SK-N-SH (cell line): ENCODE data around the gene AXIN1. TPM values are rescaled to one million over a fixed set of nuclear protein-coding genes. Genes with fewer than 3 reads are reported as not detected.

Experiments
- CTCF ChIA-PET: fragments of 300-600, 350-600 bp; formaldehyde crosslinking; extraction: SDS; loops from one replicate; lab custom pipeline; 2021; lab: Yijun Ruan, JAX
- POLR2A ChIA-PET: fragments of 350-600 bp; sonication (Branson Sonifier 250); formaldehyde crosslinking; extraction: SDS; loops from one replicate; lab custom pipeline; 2020; ENCODE audit warnings: antibody characterized with exemption, inconsistent platforms; lab: Yijun Ruan, JAX
- DNase-seq: peaks from one replicate; pipeline ENCODE4 v3.0.0; 2012
- H2AFZ ChIP-seq: fragments of 200-600 bp; sonication (generic); 2 replicates; pipeline ENCODE4 v1.8.1; 2016; ENCODE audit warnings: antibody characterized with exemption, mild to moderate bottlenecking, low read depth
- H3F3A ChIP-seq: fragments of 200-600 bp; sonication (generic); replicated peaks from 2 replicates; pipeline ENCODE3; 2016; ENCODE audit warnings: antibody characterized with exemption, mild to moderate bottlenecking; ENCODE audit not compliant: insufficient read depth
- H3K27ac ChIP-seq, 2 experiments: fragments of 200-500 bp in 1 of 2; fragments of 200-600 bp in 1 of 2; sonication (Bioruptor generic) in 1 of 2; sonication (generic), shearing (Covaris generic) in 1 of 2; 2 replicates each; pipeline versions ENCODE4 v1.5.1 to v1.6.1; 2014 to 2016; ENCODE audit warnings: low read depth in 2 of 2, inconsistent platforms in 1 of 2, low read length in 1 of 2, mild to moderate bottlenecking in 1 of 2, mixed read lengths in 1 of 2
- H3K27me3 ChIP-seq: fragments of 200-600 bp; sonication (generic), shearing (Covaris generic); 2 replicates; pipeline ENCODE4 v1.6.1; 2016; ENCODE audit warnings: mixed run types; ENCODE audit not compliant: insufficient read depth
- H3K36me3 ChIP-seq, 2 experiments: fragments of 200-500 bp in 1 of 2; fragments of 200-600 bp in 1 of 2; sonication (Bioruptor generic) in 1 of 2; sonication (generic) in 1 of 2; replicated peaks in 1 of 2; 2 replicates each; pipeline versions ENCODE3 to v1.5.1; 2014 to 2016; ENCODE audit warnings: low read length in 1 of 2, mild to moderate bottlenecking in 1 of 2; ENCODE audit not compliant: insufficient read depth in 2 of 2, control insufficient read depth in 1 of 2
- H3K4me1 ChIP-seq, 2 experiments: fragments of 200-500 bp in 1 of 2; fragments of 200-600 bp in 1 of 2; sonication (Bioruptor generic) in 1 of 2; sonication (generic), shearing (Covaris generic) in 1 of 2; 2 replicates each; pipeline versions ENCODE4 v1.5.1 to v1.6.1; 2014 to 2016; ENCODE audit warnings: low read depth in 1 of 2, low read length in 1 of 2, mixed run types in 1 of 2; ENCODE audit not compliant: insufficient read depth in 2 of 2, control insufficient read depth in 1 of 2
- H3K4me2 ChIP-seq: fragments of 200-600 bp; sonication (generic), shearing (Covaris generic); 2 replicates; pipeline ENCODE4 v1.6.1; 2017; ENCODE audit warnings: mixed run types
- H3K4me3 ChIP-seq, 2 experiments: fragments of 200-500 bp in 1 of 2; fragments of 200-600 bp in 1 of 2; sonication (Bioruptor generic) in 1 of 2; sonication (generic), shearing (Covaris generic) in 1 of 2; 2 replicates each; pipeline versions ENCODE4 v1.5.1 to v1.8.1; 2014 to 2016; ENCODE audit warnings: low read depth in 2 of 2, inconsistent platforms in 1 of 2, low read length in 1 of 2, mild to moderate bottlenecking in 1 of 2, mixed read lengths in 1 of 2, moderate library complexity in 1 of 2
- H3K79me2 ChIP-seq: fragments of 200-600 bp; sonication (generic); 2 replicates; pipeline ENCODE4 v1.8.1; 2017; ENCODE audit warnings: mild to moderate bottlenecking; ENCODE audit not compliant: insufficient read depth
- H3K9ac ChIP-seq: fragments of 200-600 bp; sonication (generic); 2 replicates; pipeline ENCODE4 v1.6.1; 2017; ENCODE audit warnings: mixed run types
- H3K9me2 ChIP-seq: fragments of 200-600 bp; sonication (generic); 2 replicates; pipeline ENCODE4 v1.6.1; 2017; ENCODE audit warnings: mixed run types
- H3K9me3 ChIP-seq: fragments of 200-600 bp; sonication (generic); 2 replicates; pipeline ENCODE4 v1.6.1; 2017; ENCODE audit warnings: mixed run types, mild to moderate bottlenecking, moderate library complexity
- H4K20me1 ChIP-seq: fragments of 200-600 bp; sonication (generic); 2 replicates; pipeline ENCODE4 v1.6.1; 2017; ENCODE audit warnings: mild to moderate bottlenecking, mixed run types; ENCODE audit not compliant: insufficient read depth
- EZH2phosphoT487 ChIP-seq: fragments of 200-600 bp; sonication (generic); IDR thresholded peaks from 2 replicates; pipeline ENCODE4 v1.6.1; 2017; ENCODE audit warnings: low read depth, mixed run types, mild to moderate bottlenecking, antibody characterized with exemption, moderate library complexity, borderline replicate concordance
- IRF3 ChIP-seq: fragments of 150-350 bp; IDR thresholded peaks from 2 replicates; pipeline ENCODE4 v1.6.1; 2016; ENCODE audit warnings: mild to moderate bottlenecking, low read depth, low read length
- JUND ChIP-seq: IDR thresholded peaks from 2 replicates; pipeline ENCODE4 v1.4.0; 2012
- MAX ChIP-seq: IDR thresholded peaks from 2 replicates; pipeline ENCODE4 v1.4.0; 2012; ENCODE audit warnings: low read depth
- MEF2A ChIP-seq: IDR thresholded peaks from 2 replicates; pipeline ENCODE4 v1.4.0; 2012; ENCODE audit warnings: low read depth, borderline replicate concordance
- SMC3 ChIP-seq: IDR thresholded peaks from 2 replicates; pipeline ENCODE4 v1.6.1; 2012; ENCODE audit warnings: low read depth, low read length, improper control_type of control experiment
- TCF12 ChIP-seq: IDR thresholded peaks from 2 replicates; pipeline ENCODE4 v1.4.0; 2012
- WGBS: methylation state at CpG from one replicate; pipeline ENCODE4 v1.1.6; 2017; ENCODE audit warnings: low lambda C conversion rate; 5-methylcytosine and 5-hydroxymethylcytosine counted together
- polyA plus RNA-seq, 3 experiments: library from polyadenylated mRNA; depleted of rRNA; stranded (reverse); fragments of >200 nt; gene quantifications; 2 replicates each; pipeline ENCODE4 v1.2.3, GENCODE V29; 2012
- TF ChIP-seq, protein P1 (sequence below): IDR thresholded peaks from 2 replicates; pipeline ENCODE4 v1.4.0; 2012; ENCODE audit warnings: low read depth, borderline replicate concordance
- TF ChIP-seq, protein P2 (sequence below): fragments of 200-600 bp; sonication (generic); IDR thresholded peaks from 2 replicates; pipeline ENCODE4 v1.6.1; 2017; ENCODE audit warnings: antibody characterized with exemption, mild to moderate bottlenecking, moderate library complexity
- TF ChIP-seq, protein P3 (sequence below): IDR thresholded peaks from 2 replicates; pipeline ENCODE4 v1.6.1; 2012; ENCODE audit warnings: mild to moderate bottlenecking, low read depth, low read length, moderate library complexity

Gene AXIN1
- polyA plus RNA-seq, 1 of the 3 experiments (the other 2 are of a cell fraction), result 19.9 TPM

DNA sequence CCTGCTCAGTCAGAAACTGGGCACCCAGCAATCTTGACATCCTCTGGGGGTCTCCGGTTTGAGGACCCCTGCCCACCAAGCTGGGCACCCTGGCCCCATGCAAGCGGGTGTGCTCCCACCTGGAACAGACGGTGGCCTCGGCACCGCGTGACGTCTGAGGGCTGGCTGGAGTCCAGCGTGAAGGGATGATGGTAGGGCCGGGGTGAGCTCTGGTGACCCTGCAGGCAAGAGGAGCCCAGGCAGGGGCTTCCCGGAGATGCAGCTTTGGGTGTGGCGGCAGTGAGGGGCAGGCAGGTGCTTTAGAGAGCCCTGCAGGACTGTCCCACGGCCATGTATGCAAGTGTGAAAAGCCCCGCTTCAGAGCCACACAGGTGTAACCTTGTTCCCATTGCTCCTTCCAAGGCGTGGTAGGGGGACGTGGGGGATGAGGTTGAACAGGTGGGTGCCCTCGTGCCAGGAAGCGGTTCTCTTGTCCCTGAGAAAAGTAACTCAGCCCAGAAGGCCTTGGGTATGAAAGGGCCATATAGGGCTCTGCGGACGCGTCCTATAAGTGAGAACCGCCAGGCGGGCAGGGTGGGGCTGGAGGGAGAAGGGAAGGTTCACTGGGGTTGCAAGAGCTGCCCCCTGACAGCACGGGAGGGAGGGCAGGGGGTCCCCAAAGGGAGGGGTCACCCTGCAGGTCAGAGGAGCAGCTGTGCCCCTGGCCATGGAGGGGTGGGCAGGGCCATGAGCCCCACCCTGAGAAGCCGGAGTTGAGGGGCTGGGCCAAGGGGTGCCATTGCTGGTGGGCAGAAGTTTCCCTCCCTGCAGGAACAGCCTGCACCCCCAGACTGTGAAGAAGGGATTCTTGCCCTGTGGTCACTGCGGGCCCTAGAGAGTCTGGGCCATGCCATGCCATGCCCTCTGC, 86.0 kb downstream of the AXIN1 start:
- Histone ChIP-seq H3K27me3 (no peaks in the 10 kb centered on the region), H3K9ac (no peak overlapping the region), H3K4me1 (peaks cover 0 to 8% of the 10 kb centered on the region in 2 experiments; a peak in 1 of 4 replicates), H3K4me3 (no peak overlapping the region), H3K27ac (no peak overlapping the region), H3K9me3 (no peaks in the 10 kb centered on the region), H3K4me2 (no peak overlapping the region), H4K20me1 (no peaks in the 10 kb centered on the region), H3K9me2 (no peaks in the 10 kb centered on the region), H3K79me2 (no peaks in the 10 kb centered on the region), H3K36me3 (peaks cover 0 to 29% of the 10 kb centered on the region in 2 experiments), H3F3A (no peaks in the 10 kb centered on the region), H2AFZ (no peak overlapping the region)
- DNase-seq, result peak; percentile 29
- ChIA-PET POLR2A (no interaction called here), CTCF (no interaction called here)
- TF ChIP-seq, protein P1, sequence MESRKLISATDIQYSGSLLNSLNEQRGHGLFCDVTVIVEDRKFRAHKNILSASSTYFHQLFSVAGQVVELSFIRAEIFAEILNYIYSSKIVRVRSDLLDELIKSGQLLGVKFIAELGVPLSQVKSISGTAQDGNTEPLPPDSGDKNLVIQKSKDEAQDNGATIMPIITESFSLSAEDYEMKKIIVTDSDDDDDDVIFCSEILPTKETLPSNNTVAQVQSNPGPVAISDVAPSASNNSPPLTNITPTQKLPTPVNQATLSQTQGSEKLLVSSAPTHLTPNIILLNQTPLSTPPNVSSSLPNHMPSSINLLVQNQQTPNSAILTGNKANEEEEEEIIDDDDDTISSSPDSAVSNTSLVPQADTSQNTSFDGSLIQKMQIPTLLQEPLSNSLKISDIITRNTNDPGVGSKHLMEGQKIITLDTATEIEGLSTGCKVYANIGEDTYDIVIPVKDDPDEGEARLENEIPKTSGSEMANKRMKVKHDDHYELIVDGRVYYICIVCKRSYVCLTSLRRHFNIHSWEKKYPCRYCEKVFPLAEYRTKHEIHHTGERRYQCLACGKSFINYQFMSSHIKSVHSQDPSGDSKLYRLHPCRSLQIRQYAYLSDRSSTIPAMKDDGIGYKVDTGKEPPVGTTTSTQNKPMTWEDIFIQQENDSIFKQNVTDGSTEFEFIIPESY, result no peak
- TF ChIP-seq TCF12 (no peak), MAX (no peak), IRF3 (no peak), MEF2A (no peak)
- 78% methylated on average over 16 of the region's 25 CpGs for WGBS

DNA sequence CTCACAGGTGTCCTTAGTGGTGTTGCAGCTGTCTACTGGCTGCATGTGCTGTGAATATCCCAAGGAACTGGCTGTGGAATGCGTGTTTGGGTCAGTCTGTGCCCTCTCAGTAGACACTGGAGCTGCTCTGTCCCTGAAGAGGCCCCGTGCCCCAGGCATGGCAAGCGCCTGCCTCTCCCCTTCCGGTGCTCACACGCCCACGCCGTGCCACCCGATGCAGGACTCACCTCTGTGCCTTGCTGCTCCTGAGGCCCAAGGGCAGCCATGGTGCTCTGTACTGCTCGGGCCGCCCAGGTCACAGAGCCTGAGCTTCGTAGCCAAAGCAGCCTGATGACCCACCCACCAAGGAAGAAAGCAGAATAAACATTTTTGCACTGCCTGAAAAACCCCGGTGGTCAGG, 86.8 kb downstream of the AXIN1 start:
- Histone ChIP-seq H3F3A (no peaks in the 10 kb centered on the region), H2AFZ (no peak overlapping the region)

More for the DNA sequence above, 86.8 kb downstream of the AXIN1 start:
- Histone ChIP-seq H3K79me2 (no peaks in the 10 kb centered on the region), H3K9me3 (no peaks in the 10 kb centered on the region), H3K4me1 (peaks cover 0 to 8% of the 10 kb centered on the region in 2 experiments; a peak in 1 of 4 replicates), H4K20me1 (no peaks in the 10 kb centered on the region), H3K27me3 (no peaks in the 10 kb centered on the region), H3K27ac (no peak overlapping the region), H3K9ac (no peak overlapping the region), H3K9me2 (no peaks in the 10 kb centered on the region), H3K4me2 (no peak overlapping the region), H3K36me3 (peaks cover 0 to 35% of the 10 kb centered on the region in 2 experiments), H3K4me3 (no peak overlapping the region)
- 59% methylated on average over 3 of the region's 12 CpGs for WGBS
- no peak for TF ChIP-seq SMC3
- TF ChIP-seq EZH2phosphoT487, result no peak
- TF ChIP-seq, protein P2, sequence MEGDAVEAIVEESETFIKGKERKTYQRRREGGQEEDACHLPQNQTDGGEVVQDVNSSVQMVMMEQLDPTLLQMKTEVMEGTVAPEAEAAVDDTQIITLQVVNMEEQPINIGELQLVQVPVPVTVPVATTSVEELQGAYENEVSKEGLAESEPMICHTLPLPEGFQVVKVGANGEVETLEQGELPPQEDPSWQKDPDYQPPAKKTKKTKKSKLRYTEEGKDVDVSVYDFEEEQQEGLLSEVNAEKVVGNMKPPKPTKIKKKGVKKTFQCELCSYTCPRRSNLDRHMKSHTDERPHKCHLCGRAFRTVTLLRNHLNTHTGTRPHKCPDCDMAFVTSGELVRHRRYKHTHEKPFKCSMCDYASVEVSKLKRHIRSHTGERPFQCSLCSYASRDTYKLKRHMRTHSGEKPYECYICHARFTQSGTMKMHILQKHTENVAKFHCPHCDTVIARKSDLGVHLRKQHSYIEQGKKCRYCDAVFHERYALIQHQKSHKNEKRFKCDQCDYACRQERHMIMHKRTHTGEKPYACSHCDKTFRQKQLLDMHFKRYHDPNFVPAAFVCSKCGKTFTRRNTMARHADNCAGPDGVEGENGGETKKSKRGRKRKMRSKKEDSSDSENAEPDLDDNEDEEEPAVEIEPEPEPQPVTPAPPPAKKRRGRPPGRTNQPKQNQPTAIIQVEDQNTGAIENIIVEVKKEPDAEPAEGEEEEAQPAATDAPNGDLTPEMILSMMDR, result no peak
- TF ChIP-seq, protein P3, sequence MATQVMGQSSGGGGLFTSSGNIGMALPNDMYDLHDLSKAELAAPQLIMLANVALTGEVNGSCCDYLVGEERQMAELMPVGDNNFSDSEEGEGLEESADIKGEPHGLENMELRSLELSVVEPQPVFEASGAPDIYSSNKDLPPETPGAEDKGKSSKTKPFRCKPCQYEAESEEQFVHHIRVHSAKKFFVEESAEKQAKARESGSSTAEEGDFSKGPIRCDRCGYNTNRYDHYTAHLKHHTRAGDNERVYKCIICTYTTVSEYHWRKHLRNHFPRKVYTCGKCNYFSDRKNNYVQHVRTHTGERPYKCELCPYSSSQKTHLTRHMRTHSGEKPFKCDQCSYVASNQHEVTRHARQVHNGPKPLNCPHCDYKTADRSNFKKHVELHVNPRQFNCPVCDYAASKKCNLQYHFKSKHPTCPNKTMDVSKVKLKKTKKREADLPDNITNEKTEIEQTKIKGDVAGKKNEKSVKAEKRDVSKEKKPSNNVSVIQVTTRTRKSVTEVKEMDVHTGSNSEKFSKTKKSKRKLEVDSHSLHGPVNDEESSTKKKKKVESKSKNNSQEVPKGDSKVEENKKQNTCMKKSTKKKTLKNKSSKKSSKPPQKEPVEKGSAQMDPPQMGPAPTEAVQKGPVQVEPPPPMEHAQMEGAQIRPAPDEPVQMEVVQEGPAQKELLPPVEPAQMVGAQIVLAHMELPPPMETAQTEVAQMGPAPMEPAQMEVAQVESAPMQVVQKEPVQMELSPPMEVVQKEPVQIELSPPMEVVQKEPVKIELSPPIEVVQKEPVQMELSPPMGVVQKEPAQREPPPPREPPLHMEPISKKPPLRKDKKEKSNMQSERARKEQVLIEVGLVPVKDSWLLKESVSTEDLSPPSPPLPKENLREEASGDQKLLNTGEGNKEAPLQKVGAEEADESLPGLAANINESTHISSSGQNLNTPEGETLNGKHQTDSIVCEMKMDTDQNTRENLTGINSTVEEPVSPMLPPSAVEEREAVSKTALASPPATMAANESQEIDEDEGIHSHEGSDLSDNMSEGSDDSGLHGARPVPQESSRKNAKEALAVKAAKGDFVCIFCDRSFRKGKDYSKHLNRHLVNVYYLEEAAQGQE, result no peak
- no peak for TF ChIP-seq JUND
- peak; percentile 23 for DNase-seq
- POLR2A ChIA-PET, result no interaction called here
- CTCF ChIA-PET, result interaction anchor here (0.9 kb wide), 1 partner anchor 97 kb away, joined by 4 read pairs; no protein-coding TSS in a partner anchor
